HCT116 (cell line): ENCODE data around the gene COL7A1.

Experiments used
- EGR1 ChIP-seq: IDR thresholded peaks from 2 replicates; pipeline ENCODE4 v1.6.1; 2012; ENCODE audit warnings: low read depth
- EZH2 ChIP-seq: fragments of 200-600 bp; sonication (generic); IDR thresholded peaks from 2 replicates; pipeline ENCODE4 v1.6.1; 2017; ENCODE audit warnings: antibody characterized with exemption, mixed run types
- EZH2phosphoT487 ChIP-seq: fragments of 200-600 bp; IDR thresholded peaks from 2 replicates; pipeline ENCODE4 v1.6.1; 2018; ENCODE audit warnings: antibody characterized with exemption, borderline replicate concordance
- FOSL1 ChIP-seq: IDR thresholded peaks from 2 replicates; pipeline ENCODE4 v1.6.1; 2012; ENCODE audit warnings: low read depth
- POLR2A ChIP-seq: IDR thresholded peaks from 2 replicates; pipeline ENCODE4 v1.7.0; 2011; ENCODE audit warnings: borderline replicate concordance; ENCODE audit not compliant: insufficient read depth, insufficient read length; ENCODE audit errors: extremely low read depth
- POLR2AphosphoS5 ChIP-seq: IDR thresholded peaks from 2 replicates; pipeline ENCODE4 v1.6.1; 2011; ENCODE audit warnings: mild to moderate bottlenecking, low read depth, low read length, moderate library complexity
- REST ChIP-seq: IDR thresholded peaks from 2 replicates; pipeline ENCODE4 v1.6.1; 2012; ENCODE audit warnings: low read depth
- TF ChIP-seq, protein P1 (sequence below), 3 experiments: fragments of 200-600 bp in 1 of 3; sonication (generic) in 1 of 3; IDR thresholded peaks in 2 of 3; conservative IDR thresholded peaks in 1 of 3; 2 replicates each; pipeline ENCODE4 v1.5.1; 2012 to 2017; ENCODE audit warnings: low read depth in 2 of 3, low read length in 2 of 3, antibody characterized with exemption in 1 of 3, borderline replicate concordance in 1 of 3, control low read depth in 1 of 3, mild to moderate bottlenecking in 1 of 3, mixed read lengths in 1 of 3, mixed run types in 1 of 3, moderate library complexity in 1 of 3; ENCODE audit not compliant: insufficient read depth in 1 of 3
- TF ChIP-seq, protein P2 (sequence below): IDR thresholded peaks from 2 replicates; pipeline ENCODE4 v1.6.1; 2011; ENCODE audit warnings: mild to moderate bottlenecking, low read length, moderate library complexity; ENCODE audit not compliant: insufficient replicate concordance; ENCODE audit errors: extremely low read depth
- TF ChIP-seq, protein P3 (sequence below): IDR thresholded peaks from 2 replicates; pipeline ENCODE4 v1.6.1; 2012

- no peak for TF ChIP-seq REST
- TF ChIP-seq, protein P1, sequence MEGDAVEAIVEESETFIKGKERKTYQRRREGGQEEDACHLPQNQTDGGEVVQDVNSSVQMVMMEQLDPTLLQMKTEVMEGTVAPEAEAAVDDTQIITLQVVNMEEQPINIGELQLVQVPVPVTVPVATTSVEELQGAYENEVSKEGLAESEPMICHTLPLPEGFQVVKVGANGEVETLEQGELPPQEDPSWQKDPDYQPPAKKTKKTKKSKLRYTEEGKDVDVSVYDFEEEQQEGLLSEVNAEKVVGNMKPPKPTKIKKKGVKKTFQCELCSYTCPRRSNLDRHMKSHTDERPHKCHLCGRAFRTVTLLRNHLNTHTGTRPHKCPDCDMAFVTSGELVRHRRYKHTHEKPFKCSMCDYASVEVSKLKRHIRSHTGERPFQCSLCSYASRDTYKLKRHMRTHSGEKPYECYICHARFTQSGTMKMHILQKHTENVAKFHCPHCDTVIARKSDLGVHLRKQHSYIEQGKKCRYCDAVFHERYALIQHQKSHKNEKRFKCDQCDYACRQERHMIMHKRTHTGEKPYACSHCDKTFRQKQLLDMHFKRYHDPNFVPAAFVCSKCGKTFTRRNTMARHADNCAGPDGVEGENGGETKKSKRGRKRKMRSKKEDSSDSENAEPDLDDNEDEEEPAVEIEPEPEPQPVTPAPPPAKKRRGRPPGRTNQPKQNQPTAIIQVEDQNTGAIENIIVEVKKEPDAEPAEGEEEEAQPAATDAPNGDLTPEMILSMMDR (IDR thresholded peaks at IDR 0.05 in 2 of 3, conservative IDR thresholded peaks at IDR 0.05 in 1 of 3; ENCODE audit: borderline replicate concordance in 1 of 3, insufficient read depth in 1 of 3, low read depth in 2 of 3, low read length in 2 of 3) = no peak
- no peak for TF ChIP-seq EZH2
- no peak for TF ChIP-seq POLR2A
- TF ChIP-seq, protein P2, sequence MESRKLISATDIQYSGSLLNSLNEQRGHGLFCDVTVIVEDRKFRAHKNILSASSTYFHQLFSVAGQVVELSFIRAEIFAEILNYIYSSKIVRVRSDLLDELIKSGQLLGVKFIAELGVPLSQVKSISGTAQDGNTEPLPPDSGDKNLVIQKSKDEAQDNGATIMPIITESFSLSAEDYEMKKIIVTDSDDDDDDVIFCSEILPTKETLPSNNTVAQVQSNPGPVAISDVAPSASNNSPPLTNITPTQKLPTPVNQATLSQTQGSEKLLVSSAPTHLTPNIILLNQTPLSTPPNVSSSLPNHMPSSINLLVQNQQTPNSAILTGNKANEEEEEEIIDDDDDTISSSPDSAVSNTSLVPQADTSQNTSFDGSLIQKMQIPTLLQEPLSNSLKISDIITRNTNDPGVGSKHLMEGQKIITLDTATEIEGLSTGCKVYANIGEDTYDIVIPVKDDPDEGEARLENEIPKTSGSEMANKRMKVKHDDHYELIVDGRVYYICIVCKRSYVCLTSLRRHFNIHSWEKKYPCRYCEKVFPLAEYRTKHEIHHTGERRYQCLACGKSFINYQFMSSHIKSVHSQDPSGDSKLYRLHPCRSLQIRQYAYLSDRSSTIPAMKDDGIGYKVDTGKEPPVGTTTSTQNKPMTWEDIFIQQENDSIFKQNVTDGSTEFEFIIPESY = no peak
- TF ChIP-seq POLR2AphosphoS5 = no peak
- TF ChIP-seq, protein P3, sequence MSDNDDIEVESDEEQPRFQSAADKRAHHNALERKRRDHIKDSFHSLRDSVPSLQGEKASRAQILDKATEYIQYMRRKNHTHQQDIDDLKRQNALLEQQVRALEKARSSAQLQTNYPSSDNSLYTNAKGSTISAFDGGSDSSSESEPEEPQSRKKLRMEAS = no peak
- no peak for TF ChIP-seq FOSL1
- TF ChIP-seq EZH2phosphoT487 = no peak
- no peak for TF ChIP-seq EGR1
Measured at GRCh38 chr3:48519277-48519643, 75.9 kb downstream of the COL7A1 start.
